ENCODE results near the gene RHEX.
"Not testable (repeated sequence)": the region's sequence is repeated elsewhere in the genome, so short reads cannot be mapped to it uniquely, and the experiment has no call there.

GRCh38 chr1:206064001-206064400, 11.0 kb downstream of the RHEX start:
- not testable (repeated sequence) for TF ChIP-seq TBP (CRISPR knock-in tag; IDR thresholded peaks at IDR 0.05); POLR2A (IDR thresholded peaks at IDR 0.05; ENCODE audit: insufficient read depth in 1 of 2, low read depth in 2 of 2, low read length in 2 of 2); ZNF274 (CRISPR knock-in tag; IDR thresholded peaks at IDR 0.05); SMC3 (IDR thresholded peaks at IDR 0.05; ENCODE audit: low read length); CTCF (CRISPR knock-in tag; IDR thresholded peaks at IDR 0.05); RAD21 (CRISPR knock-in tag; IDR thresholded peaks at IDR 0.05); ZNF616 (CRISPR knock-in tag; IDR thresholded peaks at IDR 0.05; ENCODE audit: low read depth); IKZF1 (IDR thresholded peaks at IDR 0.05)

All from HepG2 (cell line).